Osteoblast (primary cell): ENCODE data around the gene RIMBP2. TPM values are rescaled to one million over a fixed set of nuclear protein-coding genes. Genes with fewer than 3 reads are reported as not detected.

ENCODE experiments used
- DNase-seq: peaks from one replicate; pipeline ENCODE4 v3.0.0; 2011; ENCODE audit warnings: low spot score, mixed read lengths; ENCODE audit not compliant: insufficient read length; ENCODE audit errors: missing footprints
- H2AFZ ChIP-seq: 2 replicates; pipeline ENCODE4 v1.6.0; 2011; ENCODE audit warnings: mild to moderate bottlenecking, low read length
- H3K27ac ChIP-seq: 2 replicates; pipeline ENCODE4 v1.5.1; 2011; ENCODE audit warnings: mild to moderate bottlenecking, low read depth, low read length, moderate library complexity
- H3K27me3 ChIP-seq: 2 replicates; pipeline ENCODE4 v1.6.0; 2012; ENCODE audit warnings: mild to moderate bottlenecking, control low read depth, inconsistent platforms, low read length, moderate library complexity; ENCODE audit not compliant: insufficient read depth
- H3K36me3 ChIP-seq: 2 replicates; pipeline ENCODE4 v1.5.1; 2011; ENCODE audit warnings: mild to moderate bottlenecking, low read length, control low read depth, moderate library complexity; ENCODE audit not compliant: insufficient read depth
- H3K4me1 ChIP-seq: 2 replicates; pipeline ENCODE4 v1.5.1; 2011; ENCODE audit warnings: mild to moderate bottlenecking, low read length, control low read depth, moderate library complexity; ENCODE audit not compliant: insufficient read depth
- H3K4me2 ChIP-seq: 2 replicates; pipeline ENCODE4 v1.6.0; 2011; ENCODE audit warnings: mild to moderate bottlenecking, low read length; ENCODE audit not compliant: insufficient read depth
- H3K4me3 ChIP-seq: fragments of 200-600 bp; sonication (generic); 3 replicates; pipeline ENCODE4 v1.5.1; 2012; ENCODE audit warnings: mild to moderate bottlenecking, low read length, inconsistent platforms; ENCODE audit not compliant: insufficient read depth
- H3K79me2 ChIP-seq: 2 replicates; pipeline ENCODE4 v1.6.0; 2012; ENCODE audit warnings: mild to moderate bottlenecking, low read length, control low read depth, inconsistent platforms; ENCODE audit not compliant: insufficient read depth
- H3K9me3 ChIP-seq: 2 replicates; pipeline ENCODE4 v1.5.1; 2011; ENCODE audit warnings: low read depth, low read length, control low read depth
- H4K20me1 ChIP-seq: 2 replicates; pipeline ENCODE4 v1.6.0; 2012; ENCODE audit warnings: mild to moderate bottlenecking, low read length, control low read depth; ENCODE audit not compliant: insufficient read depth
- CTCF ChIP-seq: IDR thresholded peaks from 2 replicates; pipeline ENCODE4 v1.5.1; 2011; ENCODE audit warnings: mild to moderate bottlenecking, low read depth, low read length, moderate library complexity; ENCODE audit errors: extremely low read depth
- total RNA-seq: library from RNA; depleted of rRNA; stranded (reverse); fragments of >200 nt; gene quantifications from 2 replicates; pipeline ENCODE4 v1.2.3, GENCODE V29; 2012

RIMBP2 gene
- total RNA-seq, 1 donor, result not detected

- TF ChIP-seq CTCF, result no peak
- no peaks in the 10 kb centered on the region for H3K27me3 ChIP-seq
- no peaks in the 10 kb centered on the region for H3K36me3 ChIP-seq
- no peak overlapping the region for H3K4me3 ChIP-seq
- H3K4me1 ChIP-seq, result no peaks in the 10 kb centered on the region
- H3K27ac ChIP-seq, result no peak overlapping the region
- H3K79me2 ChIP-seq, result no peaks in the 10 kb centered on the region
- no peak overlapping the region for H3K4me2 ChIP-seq
- no peak for DNase-seq
- H3K9me3 ChIP-seq, result peaks cover 4% of the 10 kb centered on the region
- no peaks in the 10 kb centered on the region for H4K20me1 ChIP-seq
- H2AFZ ChIP-seq, result no peak overlapping the region
Measured at GRCh38 chr12:130675121-130675520, 41.0 kb downstream of the RIMBP2 start.

DNA sequence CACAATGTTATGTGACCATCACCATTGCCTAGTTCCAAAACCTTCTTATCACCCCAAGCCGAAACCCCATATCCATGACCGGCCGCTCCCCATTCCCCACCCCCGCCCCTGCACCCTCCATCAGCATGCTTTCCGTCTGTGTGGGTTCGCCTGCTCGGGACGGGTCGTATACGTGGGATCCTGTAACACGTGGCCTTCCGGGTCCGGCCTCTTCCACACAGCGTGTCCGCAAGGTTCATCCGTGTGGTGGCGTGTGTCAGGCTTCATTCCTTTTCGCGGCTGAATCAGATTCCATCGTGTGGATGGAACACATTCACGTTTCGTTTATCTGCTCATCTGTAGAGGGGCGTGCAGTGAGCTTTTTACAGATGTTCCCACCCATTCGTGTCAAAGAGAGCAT is 41.4 kb downstream of the RIMBP2 start:
- Histone ChIP-seq H3K4me1 (no peaks in the 10 kb centered on the region), H3K4me3 (no peak overlapping the region), H3K36me3 (no peaks in the 10 kb centered on the region), H2AFZ (no peak overlapping the region), H3K79me2 (no peaks in the 10 kb centered on the region), H3K27me3 (no peaks in the 10 kb centered on the region), H3K9me3 (peaks cover 4% of the 10 kb centered on the region), H4K20me1 (no peaks in the 10 kb centered on the region), H3K27ac (no peak overlapping the region), H3K4me2 (no peak overlapping the region)
- no peak for DNase-seq
- TF ChIP-seq CTCF, result no peak

DNA sequence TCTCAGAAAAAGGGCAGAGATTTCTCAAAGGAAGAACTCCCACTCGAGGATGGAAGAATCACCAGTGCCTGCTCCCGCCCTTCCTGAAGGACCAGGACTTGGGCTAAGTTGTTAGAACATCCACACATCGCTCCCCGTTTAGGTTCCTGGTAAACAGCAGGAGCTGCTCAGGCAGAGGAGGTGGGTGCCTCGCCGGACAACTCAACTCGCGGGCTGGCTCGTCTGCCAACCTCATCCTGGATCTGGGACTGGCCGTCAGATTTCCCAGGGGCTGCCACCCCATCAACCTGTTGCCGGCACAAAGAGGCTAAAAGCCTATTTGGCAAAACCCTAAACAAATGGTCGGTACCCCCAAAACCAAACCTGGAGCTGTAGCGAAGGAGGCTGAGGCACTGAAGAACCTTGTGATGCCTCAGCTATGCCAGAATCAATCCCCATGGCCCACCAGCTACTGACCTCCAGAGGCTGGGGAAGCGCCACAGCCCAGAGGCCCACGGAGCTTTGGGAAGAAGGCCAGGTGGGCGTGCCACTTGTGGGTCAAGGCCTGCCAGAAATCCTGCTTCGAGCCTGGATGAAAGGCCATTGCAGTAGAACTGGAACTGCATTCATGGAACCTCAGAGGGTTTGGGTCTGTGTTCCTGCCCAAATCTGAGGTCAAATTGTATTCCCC is 42.9 kb downstream of the RIMBP2 start:
- DNase-seq, result no peak
- no peak for TF ChIP-seq CTCF
- Histone ChIP-seq H3K4me2 (no peak overlapping the region), H2AFZ (no peak overlapping the region), H3K27ac (no peak overlapping the region), H3K79me2 (no peaks in the 10 kb centered on the region), H4K20me1 (no peaks in the 10 kb centered on the region), H3K4me3 (no peak overlapping the region), H3K9me3 (peaks cover 3% of the 10 kb centered on the region), H3K27me3 (no peaks in the 10 kb centered on the region), H3K36me3 (no peaks in the 10 kb centered on the region), H3K4me1 (no peaks in the 10 kb centered on the region)

DNA sequence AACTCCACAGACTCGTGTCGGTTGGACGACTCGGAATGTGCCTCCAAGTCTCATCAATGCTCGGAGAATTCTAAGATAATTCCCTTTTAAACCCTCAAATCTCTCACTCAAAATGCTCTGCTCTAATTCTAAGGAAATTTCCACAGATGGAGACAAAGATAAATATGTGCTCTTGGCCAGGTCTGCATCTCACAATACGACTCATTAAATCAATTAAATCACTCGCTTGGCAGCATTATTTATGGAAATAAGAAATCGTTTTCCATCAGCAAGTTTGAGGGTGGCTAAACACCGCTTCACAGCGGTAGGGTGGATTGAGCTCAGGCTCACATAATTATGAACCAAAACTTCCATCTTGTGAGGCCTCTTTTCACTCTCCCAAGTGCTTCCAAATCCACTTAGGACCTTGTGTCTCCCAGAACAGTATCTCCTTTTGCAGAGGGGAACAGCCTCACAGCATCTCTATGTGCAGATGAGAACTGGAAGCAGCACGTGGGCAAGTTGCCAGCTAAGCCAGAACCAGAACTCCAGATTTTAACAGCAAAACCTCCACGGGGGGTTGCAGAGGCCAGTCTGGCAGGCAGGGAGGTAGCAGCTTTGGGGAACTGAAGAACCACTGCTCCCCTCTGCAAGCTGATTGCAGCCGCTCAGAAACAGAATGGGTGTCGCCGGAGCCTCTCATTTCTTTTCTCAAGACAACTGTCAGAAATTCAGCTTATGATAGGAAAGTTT is 43.8 kb downstream of the RIMBP2 start:
- H3K79me2 ChIP-seq, result no peaks in the 10 kb centered on the region
- TF ChIP-seq CTCF, result no peak
- no peak overlapping the region for H2AFZ ChIP-seq
- H3K27me3 ChIP-seq, result no peaks in the 10 kb centered on the region
- H3K27ac ChIP-seq, result no peak overlapping the region
- no peak for DNase-seq
- H3K4me3 ChIP-seq, result no peak overlapping the region
- peaks cover 3% of the 10 kb centered on the region for H3K9me3 ChIP-seq
- no peaks in the 10 kb centered on the region for H4K20me1 ChIP-seq
- no peaks in the 10 kb centered on the region for H3K36me3 ChIP-seq
- no peaks in the 10 kb centered on the region for H3K4me1 ChIP-seq
- H3K4me2 ChIP-seq, result no peak overlapping the region
